Measurements from ENCODE around the gene GID8. TPM values are rescaled to one million over a fixed set of nuclear protein-coding genes. Genes with fewer than 3 reads are reported as not detected.

The GID8 gene
- total and polyA plus RNA-seq, 2 of the 13 experiments (the other 11 are each of a cell fraction or from before 2014, with no cell fraction given): 39.6 to 59.8 TPM

GRCh38 chr20:62937268-62938104 lies 461 bp upstream of the GID8 start (continued):
- TF ChIP-seq PBX3 (CRISPR knock-in tag; IDR thresholded peaks at IDR 0.05; ENCODE audit: borderline replicate concordance): peak; percentile 59
- peak; percentile 93; the same call in 1 of the 2 replicates for TF ChIP-seq ZNF569 (CRISPR knock-in tag; IDR thresholded peaks at IDR 0.05; ENCODE audit: borderline replicate concordance)
- peak; percentile 88 for TF ChIP-seq ZNF609 (CRISPR knock-in tag; IDR thresholded peaks at IDR 0.05; ENCODE audit: borderline replicate concordance)
- peak; percentile 99 for TF ChIP-seq PHF5A (CRISPR knock-in tag; IDR thresholded peaks at IDR 0.05; ENCODE audit: low read depth, unreplicated experiment)
- peak; percentile 47 for TF ChIP-seq NCOA2 (CRISPR knock-in tag; IDR thresholded peaks at IDR 0.05)
- TF ChIP-seq ZNF773 (CRISPR knock-in tag; IDR thresholded peaks at IDR 0.05; ENCODE audit: borderline replicate concordance): peak; percentile 90; the same call in 1 of the 2 replicates
- no peak for TF ChIP-seq BCLAF1 (IDR thresholded peaks at IDR 0.05)
- TF ChIP-seq SRSF1 (optimal IDR thresholded peaks at IDR 0.05; ENCODE audit: low read depth, low read length): peak; percentile 98
- peak; percentile 61 for TF ChIP-seq CBX1 (IDR thresholded peaks at IDR 0.05; ENCODE audit: low read depth)
- peak; percentile 96; the same call in 1 of the 2 replicates for TF ChIP-seq ZBTB20 (CRISPR knock-in tag; IDR thresholded peaks at IDR 0.05; ENCODE audit: borderline replicate concordance, low read depth)
- peak; percentile 78; the same call in 1 of the 2 replicates for TF ChIP-seq BRCA1 (CRISPR knock-in tag; IDR thresholded peaks at IDR 0.05)
- TF ChIP-seq CHCHD3 (CRISPR knock-in tag; IDR thresholded peaks at IDR 0.05): peak; percentile 84
- TF ChIP-seq ZEB1 (IDR thresholded peaks at IDR 0.05; ENCODE audit: insufficient replicate concordance, low read depth): no peak
- peak; percentile 67; the same call in 1 of the 2 replicates for TF ChIP-seq MED13 (CRISPR knock-in tag; IDR thresholded peaks at IDR 0.05)
- peak; percentile 98 for TF ChIP-seq SPEN (CRISPR knock-in tag; IDR thresholded peaks at IDR 0.05; ENCODE audit: low read depth)
- peak; percentile 99 for TF ChIP-seq NRL (CRISPR knock-in tag; IDR thresholded peaks at IDR 0.05; ENCODE audit: borderline replicate concordance)
- TF ChIP-seq ZBTB37 (CRISPR knock-in tag; IDR thresholded peaks at IDR 0.05): no peak
- 0 out of 2 replicates have a peak, but pooled peaks have one; percentile 11 for TF ChIP-seq KDM6A (CRISPR knock-in tag; IDR thresholded peaks at IDR 0.05; ENCODE audit: low read depth)
